ENCODE data around the gene GMPS. TPM values are rescaled to one million over a fixed set of nuclear protein-coding genes. Genes with fewer than 3 reads are reported as not detected.

Gene GMPS
- polyA plus RNA-seq, 3 donors, result 14.3 to 43.4 (median 27.4) TPM

- Histone ChIP-seq H4K20me1 (ENCODE audit: insufficient read depth, low read length) (no peaks in the 10 kb centered on the region), H3K27me3 (ENCODE audit: control insufficient read depth in 2 of 2, insufficient read depth in 2 of 2, low read length in 2 of 2) (no peaks in the 10 kb centered on the region), H3K9me3 (replicated peaks in 1 of 2; ENCODE audit: control insufficient read depth in 1 of 2, insufficient read depth in 1 of 2, low read length in 2 of 2) (no peaks in the 10 kb centered on the region), H3K9ac (ENCODE audit: insufficient read depth, low read length, poor library complexity, severe bottlenecking) (no peak overlapping the region), H3K27ac (ENCODE audit: low read depth in 1 of 2, low read length in 2 of 2) (no peak overlapping the region), H3K4me2 (replicated peaks; ENCODE audit: extremely low read depth, low read length, poor library complexity, severe bottlenecking) (no peak overlapping the region), H3K4me1 (ENCODE audit: control insufficient read depth in 1 of 2, insufficient read depth in 2 of 2, low read length in 2 of 2) (no peaks in the 10 kb centered on the region), H3K79me2 (ENCODE audit: insufficient read depth, low read length) (no peaks in the 10 kb centered on the region), H2AFZ (ENCODE audit: insufficient read depth, low read depth, low read length, poor library complexity, severe bottlenecking) (no peak overlapping the region), H3K36me3 (replicated peaks in 1 of 2; ENCODE audit: control insufficient read depth in 1 of 2, insufficient read depth in 2 of 2, low read length in 2 of 2) (no peaks in the 10 kb centered on the region), H3K4me3 (replicated peaks in 1 of 3; ENCODE audit: low read depth in 2 of 3, low read length in 3 of 3) (no peak overlapping the region)
- peaks cover 2 to 22% (median 9%) of the 10 kb centered on the region in 7 donors for H3K9me3 Mint-ChIP-seq
- peaks cover 0 to 1% (median 0%) of the 10 kb centered on the region in 3 donors for H3K27me3 Mint-ChIP-seq (ENCODE audit: low read depth in 3 of 3)
- H3K27ac Mint-ChIP-seq, result no peak overlapping the region
- peaks cover 0 to 2% of the 10 kb centered on the region in 2 donors for H3K36me3 Mint-ChIP-seq
- TF ChIP-seq CTCF (IDR thresholded peaks at IDR 0.05), result no peak
- no peak overlapping the region for H3K4me3 Mint-ChIP-seq
- no peaks in the 10 kb centered on the region for H3K4me1 Mint-ChIP-seq
- intact Hi-C loops (cut with micrococcal nuclease), result no loop called here
- DNase-seq, result no peak
- no CpG with 5 or more reads among the region's 4 CpGs for WGBS (ENCODE audit: insufficient coverage)
Observed at GRCh38 chr3:155956508-155957411, 86.3 kb downstream of the GMPS start.

- Histone ChIP-seq H4K20me1 (ENCODE audit: insufficient read depth, low read length) (no peaks in the 10 kb centered on the region), H2AFZ (ENCODE audit: insufficient read depth, low read depth, low read length, poor library complexity, severe bottlenecking) (no peak overlapping the region), H3K4me1 (ENCODE audit: control insufficient read depth in 1 of 2, insufficient read depth in 2 of 2, low read length in 2 of 2) (no peaks in the 10 kb centered on the region), H3K79me2 (ENCODE audit: insufficient read depth, low read length) (no peaks in the 10 kb centered on the region), H3K9ac (ENCODE audit: insufficient read depth, low read length, poor library complexity, severe bottlenecking) (no peak overlapping the region), H3K36me3 (replicated peaks in 1 of 2; ENCODE audit: control insufficient read depth in 1 of 2, insufficient read depth in 2 of 2, low read length in 2 of 2) (no peaks in the 10 kb centered on the region), H3K27ac (ENCODE audit: low read depth in 1 of 2, low read length in 2 of 2) (no peak overlapping the region), H3K9me3 (replicated peaks in 1 of 2; ENCODE audit: control insufficient read depth in 1 of 2, insufficient read depth in 1 of 2, low read length in 2 of 2) (no peaks in the 10 kb centered on the region), H3K4me3 (replicated peaks in 1 of 3; ENCODE audit: low read depth in 2 of 3, low read length in 3 of 3) (no peak overlapping the region), H3K4me2 (replicated peaks; ENCODE audit: extremely low read depth, low read length, poor library complexity, severe bottlenecking) (no peak overlapping the region), H3K27me3 (ENCODE audit: control insufficient read depth in 2 of 2, insufficient read depth in 2 of 2, low read length in 2 of 2) (no peaks in the 10 kb centered on the region)
- Mint-ChIP-seq H3K27ac (no peak overlapping the region), H3K27me3 (ENCODE audit: low read depth in 3 of 3) (peaks cover 0 to 1% (median 0%) of the 10 kb centered on the region in 3 donors), H3K9me3 (peaks cover 2 to 18% (median 9%) of the 10 kb centered on the region in 7 donors), H3K36me3 (no peaks in the 10 kb centered on the region), H3K4me3 (no peak overlapping the region), H3K4me1 (no peaks in the 10 kb centered on the region)
- 92% methylated on average over 2 of the region's 3 CpGs for WGBS (ENCODE audit: insufficient coverage)
- no peak for TF ChIP-seq CTCF (IDR thresholded peaks at IDR 0.05)
- DNase-seq, result no peak
- intact Hi-C loops (cut with micrococcal nuclease), result no loop called here
Observed at GRCh38 chr3:155957412-155957880, 87.0 kb downstream of the GMPS start.

Data from CD14-positive monocyte (primary cell).